KMS-11 (cell line): ENCODE measurements around the gene ZNF597.

ENCODE experiments used
- H2AFZ ChIP-seq: fragments of 200-600 bp; sonication (generic); 2 replicates; pipeline ENCODE4 v1.6.1; 2016; ENCODE audit warnings: antibody characterized with exemption, mixed run types, low read depth
- H3K27ac ChIP-seq: fragments of 200-600 bp; sonication (generic); 2 replicates; pipeline ENCODE4 v1.6.1; 2016; ENCODE audit warnings: mild to moderate bottlenecking, mixed run types
- H3K27me3 ChIP-seq: fragments of 200-600 bp; sonication (generic); 2 replicates; pipeline ENCODE4 v1.6.1; 2017; ENCODE audit warnings: mild to moderate bottlenecking, low read depth, mixed run types, moderate library complexity; ENCODE audit not compliant: insufficient read depth
- H3K36me3 ChIP-seq: fragments of 200-600 bp; sonication (generic); 2 replicates; pipeline ENCODE4 v1.6.1; 2017; ENCODE audit warnings: mild to moderate bottlenecking, mixed run types; ENCODE audit not compliant: insufficient read depth
- H3K4me1 ChIP-seq: fragments of 200-600 bp; sonication (generic); 2 replicates; pipeline ENCODE4 v1.6.1; 2016; ENCODE audit warnings: mild to moderate bottlenecking, low read depth, mixed run types; ENCODE audit not compliant: poor library complexity, severe bottlenecking
- H3K4me2 ChIP-seq: fragments of 200-600 bp; sonication (generic); 2 replicates; pipeline ENCODE4 v1.7.0; 2016; ENCODE audit warnings: mild to moderate bottlenecking, mixed run types
- H3K4me3 ChIP-seq: fragments of 200-600 bp; sonication (generic); IDR thresholded peaks from 2 replicates; pipeline ENCODE4 v1.6.1; 2017; ENCODE audit warnings: low read depth, low read length, mixed read lengths; ENCODE audit not compliant: insufficient read depth
- H3K79me2 ChIP-seq: fragments of 200-600 bp; sonication (generic); 2 replicates; pipeline ENCODE4 v1.6.1; 2016; ENCODE audit warnings: low read depth, mixed run types; ENCODE audit not compliant: insufficient read depth
- H3K9ac ChIP-seq: fragments of 200-600 bp; sonication (generic); 2 replicates; pipeline ENCODE4 v1.6.1; 2016; ENCODE audit warnings: mild to moderate bottlenecking, mixed run types
- H4K20me1 ChIP-seq: fragments of 200-600 bp; sonication (generic); 2 replicates; pipeline ENCODE4 v1.6.1; 2016; ENCODE audit warnings: mild to moderate bottlenecking, mixed run types; ENCODE audit not compliant: insufficient read depth
- TF ChIP-seq, protein P1 (sequence below): fragments of 200-600 bp; sonication (generic); conservative IDR thresholded peaks from 2 replicates; pipeline ENCODE4 v1.6.1; 2017; ENCODE audit warnings: low read depth, mild to moderate bottlenecking, antibody characterized with exemption, low read length, moderate library complexity, mixed read lengths

Gene ZNF597

GRCh38 chr16:3484318-3485096 lies 41.2 kb upstream of the ZNF597 start:
- peaks cover 13% of the 10 kb centered on the region; the same call in 1 of the 2 replicates for H3K79me2 ChIP-seq
- H2AFZ ChIP-seq: no peak overlapping the region
- no peak overlapping the region for H3K4me2 ChIP-seq
- H3K4me3 ChIP-seq: no peak overlapping the region
- no peak overlapping the region for H3K27ac ChIP-seq
- H4K20me1 ChIP-seq: no peaks in the 10 kb centered on the region; the same call in 1 of the 2 replicates
- no peaks in the 10 kb centered on the region for H3K4me1 ChIP-seq
- TF ChIP-seq, protein P1, sequence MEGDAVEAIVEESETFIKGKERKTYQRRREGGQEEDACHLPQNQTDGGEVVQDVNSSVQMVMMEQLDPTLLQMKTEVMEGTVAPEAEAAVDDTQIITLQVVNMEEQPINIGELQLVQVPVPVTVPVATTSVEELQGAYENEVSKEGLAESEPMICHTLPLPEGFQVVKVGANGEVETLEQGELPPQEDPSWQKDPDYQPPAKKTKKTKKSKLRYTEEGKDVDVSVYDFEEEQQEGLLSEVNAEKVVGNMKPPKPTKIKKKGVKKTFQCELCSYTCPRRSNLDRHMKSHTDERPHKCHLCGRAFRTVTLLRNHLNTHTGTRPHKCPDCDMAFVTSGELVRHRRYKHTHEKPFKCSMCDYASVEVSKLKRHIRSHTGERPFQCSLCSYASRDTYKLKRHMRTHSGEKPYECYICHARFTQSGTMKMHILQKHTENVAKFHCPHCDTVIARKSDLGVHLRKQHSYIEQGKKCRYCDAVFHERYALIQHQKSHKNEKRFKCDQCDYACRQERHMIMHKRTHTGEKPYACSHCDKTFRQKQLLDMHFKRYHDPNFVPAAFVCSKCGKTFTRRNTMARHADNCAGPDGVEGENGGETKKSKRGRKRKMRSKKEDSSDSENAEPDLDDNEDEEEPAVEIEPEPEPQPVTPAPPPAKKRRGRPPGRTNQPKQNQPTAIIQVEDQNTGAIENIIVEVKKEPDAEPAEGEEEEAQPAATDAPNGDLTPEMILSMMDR: no peak
- H3K9ac ChIP-seq: no peak overlapping the region
- H3K27me3 ChIP-seq: no peaks in the 10 kb centered on the region
- H3K36me3 ChIP-seq: peaks cover 35% of the 10 kb centered on the region

DNA sequence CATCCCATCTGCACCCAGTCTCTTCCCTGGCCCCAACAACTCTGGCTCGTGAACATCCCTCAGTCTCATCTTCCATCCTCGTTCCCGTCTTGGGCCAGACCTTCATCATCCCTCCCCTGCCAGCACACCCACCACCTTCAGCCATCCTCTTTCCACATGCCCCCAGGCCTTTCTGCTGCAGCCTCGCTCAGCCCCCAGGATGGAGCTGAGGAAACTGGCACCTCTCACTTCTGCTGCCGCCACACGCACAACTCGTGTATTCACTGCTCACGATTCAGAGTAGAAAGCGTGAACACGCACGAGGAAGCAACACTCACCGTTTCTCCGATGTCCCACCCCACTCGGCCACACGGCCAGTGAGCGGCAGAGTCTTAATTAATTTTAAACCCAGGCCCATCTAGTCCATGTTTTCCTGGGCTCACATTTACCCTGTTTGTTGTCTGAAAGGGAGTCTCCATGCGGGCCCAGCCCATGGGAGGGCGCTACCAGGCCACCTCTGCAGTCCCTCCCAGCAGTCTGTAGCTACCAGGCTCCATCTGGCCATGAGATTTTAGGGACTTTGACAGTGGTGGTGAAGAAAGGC lies 39.4 kb upstream of the ZNF597 start:
- Histone ChIP-seq H3K4me1 (no peaks in the 10 kb centered on the region), H3K79me2 (peaks cover 29% of the 10 kb centered on the region), H3K9ac (no peak overlapping the region), H3K27ac (no peak overlapping the region), H4K20me1 (no peaks in the 10 kb centered on the region; the same call in 1 of the 2 replicates), H2AFZ (no peak overlapping the region), H3K4me3 (no peak overlapping the region), H3K36me3 (peaks cover 38% of the 10 kb centered on the region), H3K27me3 (no peaks in the 10 kb centered on the region), H3K4me2 (no peak overlapping the region)
- TF ChIP-seq, protein P1: no peak

GRCh38 chr16:3481696-3482658 lies 38.7 kb upstream of the ZNF597 start:
- Histone ChIP-seq H3K27ac (no peak overlapping the region), H3K36me3 (peaks cover 38% of the 10 kb centered on the region), H3K9ac (no peak overlapping the region), H3K79me2 (peaks cover 36% of the 10 kb centered on the region), H2AFZ (no peak overlapping the region), H4K20me1 (no peaks in the 10 kb centered on the region; the same call in 1 of the 2 replicates), H3K4me2 (no peak overlapping the region), H3K4me1 (no peaks in the 10 kb centered on the region), H3K4me3 (no peak overlapping the region), H3K27me3 (no peaks in the 10 kb centered on the region)
- TF ChIP-seq, protein P1: no peak

DNA sequence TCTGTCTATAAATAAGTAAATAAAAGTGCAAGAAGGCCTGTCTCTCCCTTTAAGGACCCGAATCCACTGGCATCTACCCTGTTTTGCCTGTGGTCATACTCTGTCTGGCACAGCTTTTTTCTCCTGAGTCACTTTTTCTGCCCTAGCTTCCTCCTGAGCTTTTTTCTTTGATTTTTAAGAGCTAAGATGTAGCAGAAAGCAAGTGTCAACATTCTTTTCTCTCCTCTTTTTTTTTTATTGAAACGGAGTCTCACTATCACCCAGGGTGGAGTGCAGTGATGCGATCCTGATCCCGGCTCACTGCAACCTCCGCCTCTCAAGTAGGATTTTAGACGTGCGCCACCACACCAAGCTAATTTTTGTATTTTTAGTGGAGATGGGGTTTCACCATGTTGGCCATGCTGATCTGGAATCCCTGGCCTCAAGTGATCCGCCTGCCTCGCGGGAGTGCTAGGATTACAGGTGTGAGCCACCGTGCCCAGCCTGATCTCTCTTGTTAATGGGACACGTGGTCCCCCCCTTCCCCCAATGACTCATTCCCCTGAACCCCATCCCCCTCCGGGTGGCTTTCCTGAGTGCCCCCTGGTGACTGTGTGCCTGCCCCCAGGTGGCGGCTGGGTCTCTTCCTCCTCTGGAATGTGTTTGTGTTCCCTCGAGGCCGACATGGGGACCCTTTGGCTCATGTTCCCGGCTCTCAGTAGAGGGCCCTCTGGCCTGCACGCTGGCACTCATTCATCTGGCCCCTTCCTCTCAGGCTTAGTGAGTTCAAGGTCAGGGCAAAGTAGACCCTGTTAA lies 37.8 kb upstream of the ZNF597 start:
- TF ChIP-seq, protein P1: no peak
- H3K36me3 ChIP-seq: peaks cover 38% of the 10 kb centered on the region
- no peaks in the 10 kb centered on the region; the same call in 1 of the 2 replicates for H4K20me1 ChIP-seq
- H2AFZ ChIP-seq: no peak overlapping the region
- H3K9ac ChIP-seq: no peak overlapping the region
- no peak overlapping the region for H3K4me2 ChIP-seq
- no peak overlapping the region for H3K27ac ChIP-seq
- H3K27me3 ChIP-seq: no peaks in the 10 kb centered on the region
- H3K4me3 ChIP-seq: no peak overlapping the region
- H3K4me1 ChIP-seq: no peaks in the 10 kb centered on the region
- H3K79me2 ChIP-seq: peaks cover 45% of the 10 kb centered on the region
